ENCODE measurements around the gene SLC9A1. TPM values are rescaled to one million over a fixed set of nuclear protein-coding genes. Genes with fewer than 3 reads are reported as not detected.

SLC9A1 gene
- total and polyA plus RNA-seq, 2 of the 8 experiments (the other 6 are each of a cell fraction or from before 2014, with no cell fraction given), result 11.3 to 25.1 TPM

DNA sequence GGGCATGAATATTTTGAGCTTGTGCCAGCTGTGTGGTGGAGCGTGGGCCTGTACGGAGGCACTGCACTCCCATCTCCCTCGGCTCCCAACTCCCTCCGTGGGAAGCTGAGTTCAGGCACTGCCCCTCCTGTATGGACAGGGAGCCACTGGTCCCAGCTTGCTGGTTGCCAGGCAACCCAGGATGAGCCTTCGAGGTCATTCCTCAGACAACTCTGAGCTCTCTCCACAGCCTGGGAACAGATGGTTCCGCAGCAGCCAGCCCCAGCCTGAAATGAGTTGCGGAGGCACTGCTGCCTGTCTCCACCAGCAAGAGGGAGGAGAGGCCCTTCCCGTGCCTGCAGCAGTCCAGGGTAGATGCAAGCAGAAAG, 83.9 kb downstream of the SLC9A1 start:
- Histone ChIP-seq H3K4me1 (replicated peaks in 1 of 4; ENCODE audit: control insufficient read depth in 3 of 4, insufficient read depth in 4 of 4, low read length in 3 of 4) (peaks cover 0 to 9% (median 6%) of the 10 kb centered on the region in 4 experiments; a peak in 5 of 7 replicates), H3K23me2 (ENCODE audit: low read depth, low read length) (no peaks in the 10 kb centered on the region), H4K8ac (ENCODE audit: extremely low read depth, insufficient read depth, low read length) (peak overlapping the region; percentile 66; the same call in 1 of the 2 replicates), H4K91ac (replicated peaks; ENCODE audit: insufficient read length, low read length) (peak overlapping the region; percentile 83), H3K79me1 (ENCODE audit: low read depth, low read length) (no peaks in the 10 kb centered on the region; the same call in 1 of the 2 replicates), H3K9me3 (ENCODE audit: insufficient read depth in 2 of 2, low read depth in 1 of 2, low read length in 1 of 2) (no peaks in the 10 kb centered on the region), H4K5ac (ENCODE audit: insufficient read length, low read depth, low read length) (no peak overlapping the region), H2BK20ac (ENCODE audit: low read length) (peak overlapping the region; percentile 93; the same call in 1 of the 2 replicates), H2BK15ac (ENCODE audit: low read length) (peak overlapping the region; percentile 7), H2BK120ac (replicated peaks; ENCODE audit: low read depth, low read length) (no peak overlapping the region), H2AK5ac (ENCODE audit: low read depth, low read length) (no peak overlapping the region), H3K56ac (replicated peaks; ENCODE audit: insufficient read length, low read depth, low read length) (no peak overlapping the region), H3K9ac (replicated peaks in 1 of 4; ENCODE audit: extremely low read depth in 1 of 4, low read depth in 3 of 4, low read length in 3 of 4) (no peak overlapping the region), H3K36me3 (ENCODE audit: control insufficient read depth in 2 of 4, insufficient read depth in 4 of 4, low read length in 3 of 4) (no peaks in the 10 kb centered on the region), H2AFZ (ENCODE audit: low read length) (no peak overlapping the region), H2BK5ac (ENCODE audit: low read depth, low read length) (peak overlapping the region; percentile 45; the same call in 1 of the 2 replicates), H3K18ac (ENCODE audit: extremely low read depth, low read length) (peak overlapping the region; percentile 21; the same call in 1 of the 2 replicates), H3K4me2 (ENCODE audit: insufficient read depth in 1 of 2, low read depth in 2 of 2, low read length in 2 of 2) (no peak overlapping the region), H3K23ac (ENCODE audit: insufficient read length) (no peak overlapping the region), H3K14ac (ENCODE audit: insufficient read length) (no peak overlapping the region), H3K27me3 (replicated peaks in 1 of 4; ENCODE audit: control insufficient read depth in 3 of 4, extremely low read depth in 1 of 4, insufficient read depth in 3 of 4, low read length in 3 of 4) (no peaks in the 10 kb centered on the region), H3K79me2 (ENCODE audit: control insufficient read depth in 1 of 2, insufficient read depth in 2 of 2, low read length in 2 of 2) (no peaks in the 10 kb centered on the region), H3K4ac (replicated peaks; ENCODE audit: insufficient read length, low read depth, low read length) (no peak overlapping the region), H2BK12ac (ENCODE audit: low read depth, low read length) (peak overlapping the region; percentile 94), H4K20me1 (replicated peaks in 1 of 2; ENCODE audit: control insufficient read depth in 1 of 2, insufficient read depth in 2 of 2, low read length in 2 of 2) (no peaks in the 10 kb centered on the region), H3K4me3 (ENCODE audit: extremely low read depth in 1 of 4, insufficient read depth in 2 of 4, low read depth in 3 of 4, low read length in 4 of 4) (no peak overlapping the region), H3K27ac (ENCODE audit: low read depth, low read length) (no peak overlapping the region)
- ChIA-PET POLR2A (ENCODE audit: partially characterized antibody) (interaction anchor here (1.2 to 2.1 kb wide), 8 partner anchors 10 to 66 kb away, joined by 3 to 7 read pairs (median 4); no protein-coding TSS in a partner anchor), CTCF (ENCODE audit: partially characterized antibody) (interaction anchor here (0.5 to 14.3 kb wide), 14 partner anchors 15 to 319 kb away, joined by 3 to 270 read pairs (median 6); no protein-coding TSS in a partner anchor)
- no peak for FAIRE-seq
- DNase-seq (ENCODE audit: low read depth in 1 of 2, low spot score in 2 of 2), result no peak
- 80% methylated on average over 8 of the region's 8 CpGs; no CpG with 5 or more reads in 1 of the 2 experiments for WGBS, 2 experiments (ENCODE audit: extremely low coverage in 1 of 2, insufficient coverage in 1 of 2, insufficient read length in 1 of 2, insufficient replicate concordance in 2 of 2, low coverage in 1 of 2, low lambda C conversion rate in 2 of 2, missing lambda C conversion rate in 1 of 2)
- no peak for TF ChIP-seq BRCA1 (IDR thresholded peaks at IDR 0.05; ENCODE audit: low read depth, low read length)
- no peak for TF ChIP-seq HDAC6 (IDR thresholded peaks at IDR 0.05; ENCODE audit: low read depth, low read length)
- TF ChIP-seq ZNF274 (IDR thresholded peaks at IDR 0.05; ENCODE audit: borderline replicate concordance, extremely low read depth, low read length), result no peak
- TF ChIP-seq SIRT6 (IDR thresholded peaks at IDR 0.05; ENCODE audit: low read length), result no peak
- TF ChIP-seq USF2 (IDR thresholded peaks at IDR 0.05; ENCODE audit: low read length), result no peak
- TF ChIP-seq GTF2F1 (IDR thresholded peaks at IDR 0.05; ENCODE audit: borderline replicate concordance, low read depth, low read length), result no peak
- TF ChIP-seq RBBP5 (IDR thresholded peaks at IDR 0.05; ENCODE audit: borderline replicate concordance, low read depth, low read length), result no peak
- no peak for TF ChIP-seq MAFK (IDR thresholded peaks at IDR 0.05; ENCODE audit: low read depth, low read length)
- TF ChIP-seq SP4 (IDR thresholded peaks at IDR 0.05; ENCODE audit: low read length), result no peak
- TF ChIP-seq NRF1 (IDR thresholded peaks at IDR 0.05; ENCODE audit: low read depth, low read length), result no peak
- no peak for TF ChIP-seq POLR2AphosphoS5 (IDR thresholded peaks at IDR 0.05; ENCODE audit: low read depth, low read length)
- TF ChIP-seq KDM1A (IDR thresholded peaks at IDR 0.05; ENCODE audit: borderline replicate concordance, low read length), result no peak
- no peak for TF ChIP-seq HDAC2 (IDR thresholded peaks at IDR 0.05; ENCODE audit: borderline replicate concordance in 1 of 2, low read depth in 2 of 2, low read length in 2 of 2)

All from H1 (cell line).